HepG2 (cell line): Measurements from ENCODE around the gene CKB. TPM values are rescaled to one million over a fixed set of nuclear protein-coding genes. Genes with fewer than 3 reads are reported as not detected.

Source experiments
- DR1 ChIP-seq: sonication (generic); formaldehyde crosslinking; IDR thresholded peaks from 2 replicates; pipeline ENCODE4 v1.8.0; 2021; ENCODE audit warnings: mild to moderate bottlenecking, missing genetic modification reagents, inconsistent platforms
- FOXC1 ChIP-seq: sonication (generic); formaldehyde crosslinking; IDR thresholded peaks from 2 replicates; pipeline ENCODE4 v1.8.0; 2022; ENCODE audit warnings: mild to moderate bottlenecking, missing genetic modification reagents, borderline replicate concordance
- HOXA5 ChIP-seq: sonication (generic); formaldehyde crosslinking; IDR thresholded peaks from 2 replicates; pipeline ENCODE4 v1.4.0; 2020; ENCODE audit warnings: missing genetic modification reagents
- KDM2A ChIP-seq: sonication (generic); formaldehyde crosslinking; IDR thresholded peaks from 2 replicates; pipeline ENCODE4 v1.4.0; 2020; ENCODE audit warnings: low read depth, missing genetic modification reagents, borderline replicate concordance
- MTERF4 ChIP-seq: sonication (generic); formaldehyde crosslinking; IDR thresholded peaks from 2 replicates; pipeline ENCODE4 v1.8.0; 2023; ENCODE audit warnings: mild to moderate bottlenecking, missing genetic modification reagents
- POLR2G ChIP-seq: fragments of 200-400 bp; formaldehyde crosslinking; IDR thresholded peaks from 2 replicates; pipeline ENCODE4 v1.6.1; 2018; ENCODE audit warnings: mild to moderate bottlenecking, low read depth, low read length, moderate library complexity
- SCMH1 ChIP-seq: sonication (generic); formaldehyde crosslinking; IDR thresholded peaks from 2 replicates; pipeline ENCODE4 v1.9.0; 2021; ENCODE audit warnings: missing genetic modification reagents, mild to moderate bottlenecking, borderline replicate concordance
- SNAPC5 ChIP-seq: sonication (generic); formaldehyde crosslinking; IDR thresholded peaks from 2 replicates; pipeline ENCODE4 v1.8.1; 2023; ENCODE audit warnings: mild to moderate bottlenecking, missing genetic modification reagents, borderline replicate concordance
- SOX6 ChIP-seq, 2 experiments: fragments of 450-650 bp in 1 of 2; sonication (generic) in 1 of 2; formaldehyde crosslinking in 1 of 2; IDR thresholded peaks; 2 replicates each; pipeline versions ENCODE4 v1.4.0 to v1.6.1; 2017 to 2020; ENCODE audit warnings: antibody characterized with exemption in 1 of 2, mild to moderate bottlenecking in 1 of 2, missing genetic modification reagents in 1 of 2
- TSC22D2 ChIP-seq: sonication (generic); formaldehyde crosslinking; IDR thresholded peaks from 2 replicates; pipeline ENCODE4 v1.5.1; 2020; ENCODE audit warnings: missing genetic modification reagents, mild to moderate bottlenecking, borderline replicate concordance
- ZNF142 ChIP-seq: sonication (generic); formaldehyde crosslinking; IDR thresholded peaks from 2 replicates; pipeline ENCODE4 v1.4.0; 2020; ENCODE audit warnings: missing genetic modification reagents
- ZNF737 ChIP-seq: sonication (generic); formaldehyde crosslinking; IDR thresholded peaks from 2 replicates; pipeline ENCODE4 v1.5.0; 2020; ENCODE audit warnings: missing genetic modification reagents, mild to moderate bottlenecking, borderline replicate concordance
- polyA plus RNA-seq, 8 experiments: library from polyadenylated mRNA; depleted of rRNA in 3 of 8; stranded (reverse) in 7 of 8; unstranded in 1 of 8; fragments of >200 nt; fragmentation: Illumina TruSeq in 4 of 8; extraction: Trizol in 4 of 8; gene quantifications; 2 replicates each; pipeline versions ENCODE4 v1.2.1 to v1.2.3, GENCODE V29; 2011 to 2016; ENCODE audit warnings: low read depth in 4 of 8, missing spikeins in 1 of 8, mixed read lengths in 1 of 8; ENCODE audit not compliant: insufficient read depth in 1 of 8
- total RNA-seq, 5 experiments: library from RNA; depleted of rRNA; stranded (reverse); fragments of >200 nt; fragmentation: Illumina TruSeq; extraction: Trizol; gene quantifications; 2 replicates each; pipeline ENCODE4 v1.2.3, GENCODE V29; 2016; ENCODE audit warnings: low read depth in 1 of 5
- TF ChIP-seq, protein P1 (sequence below): sonication (generic); formaldehyde crosslinking; IDR thresholded peaks from 2 replicates; pipeline ENCODE4 v1.4.0; 2020; ENCODE audit warnings: missing genetic modification reagents, borderline replicate concordance
- TF ChIP-seq, protein P2 (sequence below): sonication (generic); formaldehyde crosslinking; IDR thresholded peaks from 2 replicates; pipeline ENCODE4 v1.8.1; 2023; ENCODE audit warnings: mild to moderate bottlenecking, inconsistent platforms, moderate library complexity, missing genetic modification reagents, borderline replicate concordance

CKB gene
- total and polyA plus RNA-seq, 2 of the 13 experiments (the other 11 are each of a cell fraction or from before 2014, with no cell fraction given), result 82.3 to 217 TPM

DNA sequence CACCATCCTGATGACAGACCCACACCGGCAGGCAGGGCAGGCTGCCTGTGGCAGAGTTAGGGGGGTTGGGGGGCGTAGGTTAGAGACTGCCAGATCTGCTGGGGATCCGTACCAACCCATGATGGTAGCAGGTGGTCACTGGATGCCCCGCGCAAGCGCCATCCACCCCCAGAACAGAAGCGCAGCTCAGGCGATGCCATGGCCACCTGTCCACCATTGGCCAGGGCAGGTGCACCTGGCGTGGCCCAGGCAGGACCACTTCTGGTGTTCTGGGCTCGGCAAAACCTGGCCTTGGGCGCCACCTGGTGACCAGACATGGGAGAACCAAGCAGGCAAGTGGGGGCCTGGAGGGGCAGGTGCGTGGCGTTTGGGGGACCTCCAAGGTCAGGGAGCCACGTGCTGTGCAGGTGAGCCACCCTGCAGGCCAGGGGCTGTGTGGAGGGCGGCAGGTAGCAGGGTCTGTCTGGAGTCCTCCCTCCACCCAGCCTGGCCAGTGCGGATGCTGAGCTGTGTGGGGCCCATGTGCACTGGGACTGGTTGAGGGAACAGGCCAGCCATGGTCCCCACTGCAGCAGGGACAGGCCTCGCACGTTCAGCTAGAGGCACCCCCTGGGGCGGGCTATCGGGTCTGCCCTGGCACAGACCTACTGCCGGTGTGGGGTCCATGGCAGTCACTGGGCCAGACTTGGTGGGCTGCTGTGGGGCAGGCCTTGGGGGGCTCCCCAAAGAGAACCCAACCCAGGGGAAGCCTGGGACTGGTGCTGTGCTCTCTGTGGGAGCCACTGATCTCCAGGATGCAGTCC, 24.2 kb upstream of the CKB start (continued):
- no peak for TF ChIP-seq DR1
- no peak for TF ChIP-seq MTERF4 (CRISPR knock-in tag)
- TF ChIP-seq TSC22D2 (CRISPR knock-in tag), result no peak
- TF ChIP-seq, protein P1, sequence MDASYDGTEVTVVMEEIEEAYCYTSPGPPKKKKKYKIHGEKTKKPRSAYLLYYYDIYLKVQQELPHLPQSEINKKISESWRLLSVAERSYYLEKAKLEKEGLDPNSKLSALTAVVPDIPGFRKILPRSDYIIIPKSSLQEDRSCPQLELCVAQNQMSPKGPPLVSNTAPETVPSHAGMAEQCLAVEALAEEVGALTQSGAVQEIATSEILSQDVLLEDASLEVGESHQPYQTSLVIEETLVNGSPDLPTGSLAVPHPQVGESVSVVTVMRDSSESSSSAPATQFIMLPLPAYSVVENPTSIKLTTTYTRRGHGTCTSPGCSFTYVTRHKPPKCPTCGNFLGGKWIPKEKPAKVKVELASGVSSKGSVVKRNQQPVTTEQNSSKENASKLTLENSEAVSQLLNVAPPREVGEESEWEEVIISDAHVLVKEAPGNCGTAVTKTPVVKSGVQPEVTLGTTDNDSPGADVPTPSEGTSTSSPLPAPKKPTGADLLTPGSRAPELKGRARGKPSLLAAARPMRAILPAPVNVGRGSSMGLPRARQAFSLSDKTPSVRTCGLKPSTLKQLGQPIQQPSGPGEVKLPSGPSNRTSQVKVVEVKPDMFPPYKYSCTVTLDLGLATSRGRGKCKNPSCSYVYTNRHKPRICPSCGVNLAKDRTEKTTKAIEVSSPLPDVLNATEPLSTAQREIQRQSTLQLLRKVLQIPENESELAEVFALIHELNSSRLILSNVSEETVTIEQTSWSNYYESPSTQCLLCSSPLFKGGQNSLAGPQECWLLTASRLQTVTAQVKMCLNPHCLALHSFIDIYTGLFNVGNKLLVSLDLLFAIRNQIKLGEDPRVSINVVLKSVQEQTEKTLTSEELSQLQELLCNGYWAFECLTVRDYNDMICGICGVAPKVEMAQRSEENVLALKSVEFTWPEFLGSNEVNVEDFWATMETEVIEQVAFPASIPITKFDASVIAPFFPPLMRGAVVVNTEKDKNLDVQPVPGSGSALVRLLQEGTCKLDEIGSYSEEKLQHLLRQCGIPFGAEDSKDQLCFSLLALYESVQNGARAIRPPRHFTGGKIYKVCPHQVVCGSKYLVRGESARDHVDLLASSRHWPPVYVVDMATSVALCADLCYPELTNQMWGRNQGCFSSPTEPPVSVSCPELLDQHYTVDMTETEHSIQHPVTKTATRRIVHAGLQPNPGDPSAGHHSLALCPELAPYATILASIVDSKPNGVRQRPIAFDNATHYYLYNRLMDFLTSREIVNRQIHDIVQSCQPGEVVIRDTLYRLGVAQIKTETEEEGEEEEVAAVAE, result no peak
- no peak for TF ChIP-seq POLR2G
- TF ChIP-seq SCMH1, result no peak
- no peak for TF ChIP-seq SNAPC5 (CRISPR knock-in tag)
- TF ChIP-seq, protein P2, sequence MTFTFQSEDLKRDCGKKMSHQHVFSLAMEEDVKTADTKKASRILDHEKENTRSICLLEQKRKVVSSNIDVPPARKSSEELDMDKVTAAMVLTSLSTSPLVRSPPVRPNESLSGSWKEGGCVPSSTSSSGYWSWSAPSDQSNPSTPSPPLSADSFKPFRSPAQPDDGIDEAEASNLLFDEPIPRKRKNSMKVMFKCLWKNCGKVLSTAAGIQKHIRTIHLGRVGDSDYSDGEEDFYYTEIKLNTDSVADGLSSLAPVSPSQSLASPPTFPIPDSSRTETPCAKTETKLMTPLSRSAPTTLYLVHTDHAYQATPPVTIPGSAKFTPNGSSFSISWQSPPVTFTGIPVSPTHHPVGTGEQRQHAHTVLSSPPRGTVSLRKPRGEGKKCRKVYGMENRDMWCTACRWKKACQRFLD (CRISPR knock-in tag), result no peak
- no peak for TF ChIP-seq ZNF737 (CRISPR knock-in tag)
- TF ChIP-seq ZNF142, result no peak
- no peak for TF ChIP-seq SOX6 (IDR thresholded peaks at IDR 0.05)
- no peak for TF ChIP-seq SOX6 (CRISPR knock-in tag; IDR thresholded peaks at IDR 0.05)
- TF ChIP-seq HOXA5, result 0 out of 2 replicates have a peak, but pooled peaks have one; percentile 47
- no peak for TF ChIP-seq FOXC1 (CRISPR knock-in tag)
- peak; percentile 74; the same call in 1 of the 2 replicates for TF ChIP-seq KDM2A (CRISPR knock-in tag)
